AG04449 (cell line): ENCODE results near the gene FIGNL2.

Experiments used
- CTCF ChIA-PET: fragments of 350-600 bp; formaldehyde crosslinking; extraction: SDS; loops from one replicate; lab custom pipeline; 2021; ENCODE audit warnings: antibody characterized with exemption; lab: Yijun Ruan, JAX
- POLR2A ChIA-PET: fragments of 400-600, 350-600 bp; formaldehyde crosslinking; extraction: SDS; loops from one replicate; lab custom pipeline; 2020; ENCODE audit warnings: antibody characterized with exemption, inconsistent platforms; lab: Yijun Ruan, JAX
- DNase-seq: peaks from one replicate; pipeline ENCODE4 v3.0.0-alpha.2; 2010; ENCODE audit warnings: low read depth, low spot score
- H3K4me3 ChIP-seq: 2 replicates; pipeline ENCODE4 v1.5.1; 2011; ENCODE audit warnings: low read depth, mild to moderate bottlenecking, control low read depth, low read length
- TF ChIP-seq, protein P1 (sequence below): IDR thresholded peaks from one replicate; pipeline ENCODE4 v1.5.1; 2011; ENCODE audit warnings: mild to moderate bottlenecking, moderate library complexity, low read length, control low read depth, inconsistent platforms; ENCODE audit not compliant: insufficient read depth; ENCODE audit errors: missing control alignments

Gene FIGNL2

DNA sequence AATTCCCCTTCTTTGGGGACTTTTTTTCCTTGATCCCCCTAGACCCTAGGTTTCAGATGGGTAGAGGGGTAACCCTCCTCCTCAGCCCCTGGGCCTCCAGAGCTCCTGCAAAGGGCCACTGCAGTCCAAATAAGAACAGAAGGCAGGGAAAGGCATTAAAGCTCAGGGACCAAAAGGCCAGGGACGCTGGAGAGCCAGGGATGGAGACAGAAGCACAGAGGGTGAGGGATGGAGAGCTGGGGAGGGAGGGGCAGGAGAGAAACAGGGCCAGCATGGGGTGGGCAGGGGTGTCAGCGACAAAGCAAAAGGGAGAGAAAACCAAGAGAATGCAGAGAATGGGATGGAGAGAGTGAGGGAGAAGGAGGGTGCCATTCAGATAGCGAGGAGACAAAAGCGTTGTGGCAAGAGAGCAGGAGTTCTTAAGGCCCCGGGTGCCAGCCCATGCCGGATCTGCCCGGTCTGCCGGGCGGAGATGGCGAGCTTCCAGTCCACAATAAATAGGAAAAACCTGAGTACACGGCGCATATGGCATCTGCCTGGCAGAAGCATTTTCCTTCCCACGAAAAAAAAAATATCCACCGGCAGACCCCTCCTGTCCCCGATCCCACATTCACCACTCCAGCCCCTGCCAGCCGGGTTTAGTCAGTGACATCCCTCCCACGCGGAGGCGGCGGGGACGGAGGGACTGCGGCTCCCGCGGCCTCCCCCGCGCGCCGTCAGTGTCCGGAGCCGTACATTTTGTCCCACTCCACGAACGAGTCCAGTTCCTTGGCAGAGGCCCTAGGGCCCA lies 28.6 kb downstream of the FIGNL2 start:
- DNase-seq = no peak
- TF ChIP-seq, protein P1, sequence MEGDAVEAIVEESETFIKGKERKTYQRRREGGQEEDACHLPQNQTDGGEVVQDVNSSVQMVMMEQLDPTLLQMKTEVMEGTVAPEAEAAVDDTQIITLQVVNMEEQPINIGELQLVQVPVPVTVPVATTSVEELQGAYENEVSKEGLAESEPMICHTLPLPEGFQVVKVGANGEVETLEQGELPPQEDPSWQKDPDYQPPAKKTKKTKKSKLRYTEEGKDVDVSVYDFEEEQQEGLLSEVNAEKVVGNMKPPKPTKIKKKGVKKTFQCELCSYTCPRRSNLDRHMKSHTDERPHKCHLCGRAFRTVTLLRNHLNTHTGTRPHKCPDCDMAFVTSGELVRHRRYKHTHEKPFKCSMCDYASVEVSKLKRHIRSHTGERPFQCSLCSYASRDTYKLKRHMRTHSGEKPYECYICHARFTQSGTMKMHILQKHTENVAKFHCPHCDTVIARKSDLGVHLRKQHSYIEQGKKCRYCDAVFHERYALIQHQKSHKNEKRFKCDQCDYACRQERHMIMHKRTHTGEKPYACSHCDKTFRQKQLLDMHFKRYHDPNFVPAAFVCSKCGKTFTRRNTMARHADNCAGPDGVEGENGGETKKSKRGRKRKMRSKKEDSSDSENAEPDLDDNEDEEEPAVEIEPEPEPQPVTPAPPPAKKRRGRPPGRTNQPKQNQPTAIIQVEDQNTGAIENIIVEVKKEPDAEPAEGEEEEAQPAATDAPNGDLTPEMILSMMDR = no peak
- peak overlapping the region; percentile 68 for H3K4me3 ChIP-seq
- ChIA-PET CTCF (interaction anchor here (0.6 to 2.8 kb wide), 23 partner anchors 10 to 470 kb away, joined by 3 to 23 read pairs (median 4); no protein-coding TSS in a partner anchor), POLR2A (interaction anchor here (0.6 to 1.3 kb wide), 3 partner anchors 12 to 470 kb away, joined by 3 to 6 read pairs (median 3); no protein-coding TSS in a partner anchor)

GRCh38 chr12:51818566-51819300 lies 29.8 kb downstream of the FIGNL2 start:
- POLR2A ChIA-PET = interaction anchor here (0.6 kb wide), 1 partner anchor 469 kb away, joined by 3 read pairs; no protein-coding TSS in a partner anchor
- TF ChIP-seq, protein P1 = no peak
- CTCF ChIA-PET = interaction anchor here (1.0 to 2.8 kb wide), 9 partner anchors 19 to 399 kb away, joined by 3 to 23 read pairs (median 4); no protein-coding TSS in a partner anchor
- peak overlapping the region; percentile 20 for H3K4me3 ChIP-seq
- DNase-seq = peak; percentile 67

GRCh38 chr12:51818086-51818485 lies 30.4 kb downstream of the FIGNL2 start:
- CTCF ChIA-PET = interaction anchor here (1.2 to 5.5 kb wide), 3 partner anchors 6 to 163 kb away, joined by 3 to 39 read pairs (median 4); no protein-coding TSS in a partner anchor
- TF ChIP-seq, protein P1 = no peak
- no peak overlapping the region for H3K4me3 ChIP-seq
- POLR2A ChIA-PET = no interaction called here
- DNase-seq = no peak

DNA sequence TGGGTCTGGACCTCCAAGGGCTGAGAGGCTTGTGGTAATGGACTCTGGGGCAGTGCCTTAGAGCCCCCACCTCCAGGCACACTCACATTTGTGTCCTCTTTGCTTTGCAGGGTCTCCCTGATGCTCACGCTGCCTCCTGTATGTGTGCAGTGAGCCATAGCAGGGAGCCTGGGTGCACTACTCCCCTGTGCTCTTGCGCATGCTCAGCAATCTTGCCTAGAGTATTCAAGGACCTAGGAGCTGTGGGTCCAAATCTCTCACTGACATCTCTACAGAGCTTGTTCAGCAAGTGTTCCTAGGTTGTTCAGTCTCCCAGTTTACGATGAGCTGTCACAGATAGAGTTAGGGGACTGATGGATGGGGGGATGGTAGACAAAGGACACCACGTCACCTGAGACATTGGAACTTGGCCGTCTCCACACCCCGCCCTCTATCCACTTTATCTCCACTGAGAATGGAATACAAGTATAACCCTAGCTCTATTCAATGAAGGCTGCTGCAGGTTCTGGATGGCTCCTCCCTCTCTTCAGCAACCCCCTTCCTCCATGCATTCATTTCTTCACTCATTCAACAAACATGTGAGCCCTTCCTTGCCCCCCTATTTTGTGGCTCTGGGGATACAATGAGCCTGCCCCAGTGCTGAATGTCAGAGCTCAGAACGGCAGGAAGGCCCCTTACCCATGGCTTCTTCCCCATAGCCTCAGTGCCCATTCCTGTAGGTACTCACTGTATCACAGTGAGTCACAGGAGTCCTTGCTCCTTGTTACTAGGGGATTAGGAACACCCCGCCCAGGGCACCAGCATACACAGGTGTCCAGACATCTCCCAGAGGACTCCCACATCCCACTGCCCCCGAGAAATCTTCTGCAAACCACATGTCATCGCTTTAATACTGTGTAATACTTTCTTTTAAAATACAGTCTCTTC lies 31.2 kb downstream of the FIGNL2 start:
- no peak for DNase-seq
- ChIA-PET POLR2A (no interaction called here), CTCF (interaction anchor here (0.9 to 5.5 kb wide), 6 partner anchors 7 to 396 kb away, joined by 3 to 39 read pairs (median 4); no protein-coding TSS in a partner anchor)
- TF ChIP-seq, protein P1 = no peak
- no peak overlapping the region for H3K4me3 ChIP-seq

DNA sequence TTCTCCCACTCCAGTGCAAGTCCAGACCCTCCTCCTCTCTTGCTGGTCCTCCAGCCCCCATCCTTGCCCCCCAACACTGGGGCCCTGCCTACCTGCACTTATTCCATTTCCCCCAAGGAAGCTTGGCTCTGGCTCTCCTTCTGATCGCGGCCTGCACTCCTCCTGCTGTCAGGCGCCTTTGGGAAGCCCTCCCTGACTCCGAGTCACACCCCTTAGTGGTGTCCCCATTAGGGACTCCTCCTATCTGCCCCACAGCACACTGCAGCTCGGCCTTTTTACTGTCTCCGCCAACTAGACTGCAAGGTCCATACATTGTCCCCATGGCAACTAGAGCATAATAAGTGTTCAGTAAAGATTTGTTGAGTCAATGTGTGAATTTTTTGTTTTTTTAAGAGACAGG lies 32.9 kb downstream of the FIGNL2 start:
- no peak overlapping the region for H3K4me3 ChIP-seq
- no peak for DNase-seq
- TF ChIP-seq, protein P1 = no peak
- POLR2A ChIA-PET = no interaction called here
- CTCF ChIA-PET = interaction anchor here (1.9 to 5.5 kb wide), 6 partner anchors 9 to 395 kb away, joined by 6 to 39 read pairs (median 26); no protein-coding TSS in a partner anchor
